Measurements from ENCODE around the gene CFAP126.
A peak's percentile ranks its signal among the peaks of the same experiment; 100 is the strongest.
"Not testable (repeated sequence)": the region's sequence is repeated elsewhere in the genome, so short reads cannot be mapped to it uniquely, and the experiment has no call there.

CFAP126 gene, protein sequence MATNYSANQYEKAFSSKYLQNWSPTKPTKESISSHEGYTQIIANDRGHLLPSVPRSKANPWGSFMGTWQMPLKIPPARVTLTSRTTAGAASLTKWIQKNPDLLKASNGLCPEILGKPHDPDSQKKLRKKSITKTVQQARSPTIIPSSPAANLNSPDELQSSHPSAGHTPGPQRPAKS

DNA sequence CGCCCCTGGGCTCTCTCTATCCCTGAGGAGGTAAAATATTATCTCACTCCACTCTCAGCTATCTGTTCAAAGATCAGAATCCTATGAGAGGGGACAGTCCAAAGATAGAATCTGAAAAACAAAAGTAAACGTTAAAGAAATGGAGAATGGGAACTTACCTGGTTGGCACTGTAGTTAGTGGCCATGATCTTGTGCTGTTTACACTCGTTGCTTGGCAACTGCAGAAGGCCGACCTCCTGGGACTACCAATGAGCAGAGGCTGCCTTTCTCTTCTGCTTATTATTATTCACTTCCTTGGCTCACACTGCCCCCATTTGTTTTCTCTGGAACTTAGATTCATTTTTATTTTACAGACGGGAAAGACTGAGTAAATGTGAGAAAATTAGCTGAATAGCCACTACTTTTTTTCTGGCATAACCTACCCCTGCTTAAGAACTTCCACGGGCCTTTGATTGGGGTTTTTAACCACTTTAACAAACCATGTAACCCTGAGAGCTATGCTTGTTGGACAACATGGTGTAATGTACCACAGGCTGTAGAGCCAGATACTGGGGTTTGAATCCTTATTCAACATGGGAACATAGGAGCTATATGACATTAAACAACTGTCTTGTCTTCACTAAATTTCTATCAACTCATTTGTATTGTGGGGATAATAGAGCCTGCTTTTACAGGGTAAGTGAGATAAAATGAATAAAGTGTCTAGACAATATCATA, at the start of gene CFAP126:
CFAP126 (minus strand) TSS at position 193 of the 717 bp plus-strand sequence; CDS start at position 185, 8 bp downstream.
- H3K4me3 Mint-ChIP-seq = no peak within 1 kb of the TSS
- H3K4me1 Mint-ChIP-seq (ENCODE audit: low read depth) = peaks cover 10% of the 10 kb centered on the region
- H3K9me3 Mint-ChIP-seq = no peaks in the 10 kb centered on the region
- peaks cover 23% of the 10 kb centered on the region for H3K36me3 Mint-ChIP-seq (ENCODE audit: low read depth)
- H3K27ac Mint-ChIP-seq = peak within 1 kb of the TSS; percentile 46
- H3K27me3 Mint-ChIP-seq (ENCODE audit: low read depth) = no peaks in the 10 kb centered on the region

DNA sequence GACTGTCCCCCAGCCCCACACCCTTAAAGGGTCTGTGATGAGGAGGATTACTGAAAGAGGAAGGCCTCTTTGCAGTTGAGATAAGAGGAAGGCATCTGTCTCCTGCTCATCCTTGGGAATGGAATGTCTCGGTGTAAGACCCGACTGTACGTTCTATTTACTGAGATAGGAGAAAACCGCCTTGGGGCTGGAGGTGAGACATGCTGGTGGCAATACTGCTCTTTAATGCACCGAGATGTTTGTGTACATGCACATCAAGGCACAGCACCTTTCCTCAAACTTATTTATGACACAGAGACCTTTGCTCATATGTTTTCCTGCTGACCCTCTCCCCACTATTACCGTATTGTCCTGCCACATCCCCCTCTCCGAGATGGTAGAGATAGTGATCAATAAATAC, 45.4 kb upstream of the CFAP126 start:
- H3K27me3 Mint-ChIP-seq (ENCODE audit: low read depth); H3K36me3 Mint-ChIP-seq (ENCODE audit: low read depth); H3K4me3 Mint-ChIP-seq; H3K9me3 Mint-ChIP-seq; H3K27ac Mint-ChIP-seq: not testable (repeated sequence)
- H3K4me1 Mint-ChIP-seq (ENCODE audit: low read depth) = peaks cover 20% of the 10 kb centered on the region

DNA sequence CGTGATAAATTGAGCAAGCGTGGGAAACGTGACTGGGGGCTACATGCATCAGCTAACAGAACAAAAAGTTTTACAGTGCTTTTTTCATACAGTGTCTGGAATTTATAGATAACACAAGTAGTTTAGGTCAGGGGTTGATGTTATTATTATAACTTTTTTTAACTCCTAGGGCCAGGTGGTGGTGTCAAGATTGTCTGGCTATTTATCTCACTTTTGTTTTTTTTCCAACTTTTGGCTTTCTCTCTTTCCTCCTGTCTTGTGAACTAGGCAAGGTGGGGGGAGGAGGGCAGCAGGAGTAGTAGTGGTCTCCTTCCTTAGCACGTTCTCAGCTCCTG, 42.9 kb upstream of the CFAP126 start:
- Mint-ChIP-seq H3K4me1 (ENCODE audit: low read depth) (peaks cover 20% of the 10 kb centered on the region), H3K27ac (peak overlapping the region; percentile 77)
- H3K4me3 Mint-ChIP-seq; H3K9me3 Mint-ChIP-seq; H3K36me3 Mint-ChIP-seq (ENCODE audit: low read depth); H3K27me3 Mint-ChIP-seq (ENCODE audit: low read depth): not testable (repeated sequence)

GRCh38 chr1:161409848-161410635, 42.4 kb upstream of the CFAP126 start:
- Mint-ChIP-seq H3K27ac (peak overlapping the region; percentile 77), H3K4me3 (peak overlapping the region; percentile 59), H3K4me1 (ENCODE audit: low read depth) (peaks cover 22% of the 10 kb centered on the region)
- H3K9me3 Mint-ChIP-seq; H3K36me3 Mint-ChIP-seq (ENCODE audit: low read depth); H3K27me3 Mint-ChIP-seq (ENCODE audit: low read depth): not testable (repeated sequence)

GRCh38 chr1:161408429-161409052, 40.9 kb upstream of the CFAP126 start:
- H3K27ac Mint-ChIP-seq = no peak overlapping the region
- no peak overlapping the region for H3K4me3 Mint-ChIP-seq
- H3K4me1 Mint-ChIP-seq (ENCODE audit: low read depth) = peaks cover 31% of the 10 kb centered on the region
- peaks cover 15% of the 10 kb centered on the region for H3K27me3 Mint-ChIP-seq (ENCODE audit: low read depth)
- H3K9me3 Mint-ChIP-seq = no peaks in the 10 kb centered on the region
- H3K36me3 Mint-ChIP-seq (ENCODE audit: low read depth) = peaks cover 12% of the 10 kb centered on the region

GRCh38 chr1:161407451-161407985, 39.8 kb upstream of the CFAP126 start:
- Mint-ChIP-seq H3K27ac (no peak overlapping the region), H3K4me1 (ENCODE audit: low read depth) (peaks cover 34% of the 10 kb centered on the region), H3K4me3 (no peak overlapping the region)

DNA sequence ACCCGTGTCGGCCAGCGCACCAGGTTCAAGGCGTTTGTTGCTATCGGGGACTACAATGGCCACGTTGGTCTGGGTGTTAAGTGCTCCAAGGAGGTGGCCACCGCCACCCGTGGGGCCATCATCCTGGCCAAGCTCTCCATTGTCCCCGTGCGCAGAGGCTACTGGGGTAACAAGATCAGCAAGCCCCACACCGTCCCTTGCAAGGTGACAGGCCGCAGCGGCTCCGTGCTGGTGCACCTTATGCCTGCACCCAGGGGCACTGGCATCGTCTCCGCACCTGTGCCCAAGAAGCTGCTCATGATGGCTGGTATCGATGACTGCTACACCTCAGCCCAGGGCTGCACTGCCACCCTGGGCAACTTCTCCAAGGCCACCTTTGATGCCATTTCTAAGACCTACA, 38.9 kb upstream of the CFAP126 start:
- Mint-ChIP-seq H3K36me3 (ENCODE audit: low read depth) (peaks cover 14% of the 10 kb centered on the region), H3K27me3 (ENCODE audit: low read depth) (peaks cover 15% of the 10 kb centered on the region), H3K4me1 (ENCODE audit: low read depth) (peaks cover 34% of the 10 kb centered on the region)
- not testable (repeated sequence) for H3K27ac Mint-ChIP-seq, H3K4me3 Mint-ChIP-seq, H3K9me3 Mint-ChIP-seq

More at GRCh38 chr1:161407451-161407985, 39.8 kb upstream of the CFAP126 start:
- H3K36me3 Mint-ChIP-seq (ENCODE audit: low read depth) = peaks cover 12% of the 10 kb centered on the region
- no peaks in the 10 kb centered on the region for H3K9me3 Mint-ChIP-seq
- peaks cover 15% of the 10 kb centered on the region for H3K27me3 Mint-ChIP-seq (ENCODE audit: low read depth)

GRCh38 chr1:161404051-161404597, 36.4 kb upstream of the CFAP126 start:
- Mint-ChIP-seq H3K4me3 (no peak overlapping the region), H3K4me1 (ENCODE audit: low read depth) (peaks cover 35% of the 10 kb centered on the region), H3K9me3 (peaks cover 7% of the 10 kb centered on the region), H3K36me3 (ENCODE audit: low read depth) (peaks cover 25% of the 10 kb centered on the region), H3K27ac (no peak overlapping the region), H3K27me3 (ENCODE audit: low read depth) (peaks cover 19% of the 10 kb centered on the region)

DNA sequence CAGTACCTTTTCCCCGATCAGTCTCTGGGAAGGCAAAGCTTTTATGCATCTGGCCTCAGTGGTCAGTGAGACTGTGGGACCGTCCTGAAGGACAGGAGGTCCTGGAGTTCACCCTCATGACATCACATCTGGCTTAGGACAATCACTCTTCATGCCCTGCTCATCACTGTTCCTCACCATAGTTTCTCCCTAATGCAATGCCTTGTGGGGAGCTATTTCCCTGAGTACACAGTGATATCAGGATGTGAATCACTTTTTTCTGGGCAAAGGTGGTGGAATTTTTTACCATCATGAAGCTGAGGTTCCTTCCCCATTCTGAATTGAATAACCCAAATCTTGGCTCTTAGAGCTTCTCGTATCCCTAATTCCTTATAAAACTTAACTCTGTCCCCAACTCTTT, 34.8 kb upstream of the CFAP126 start:
- Mint-ChIP-seq H3K27me3 (ENCODE audit: low read depth) (peaks cover 19% of the 10 kb centered on the region), H3K4me1 (ENCODE audit: low read depth) (peaks cover 40% of the 10 kb centered on the region), H3K27ac (no peak overlapping the region), H3K36me3 (ENCODE audit: low read depth) (peaks cover 28% of the 10 kb centered on the region), H3K9me3 (peaks cover 7% of the 10 kb centered on the region), H3K4me3 (no peak overlapping the region)

GRCh38 chr1:161399257-161399998, 31.8 kb upstream of the CFAP126 start:
- Mint-ChIP-seq H3K4me3 (peak overlapping the region; percentile 95), H3K27ac (peak overlapping the region; percentile 97), H3K4me1 (ENCODE audit: low read depth) (peaks cover 36% of the 10 kb centered on the region), H3K9me3 (peaks cover 7% of the 10 kb centered on the region), H3K27me3 (ENCODE audit: low read depth) (peaks cover 13% of the 10 kb centered on the region), H3K36me3 (ENCODE audit: low read depth) (peaks cover 24% of the 10 kb centered on the region)

GRCh38 chr1:161398900-161399256, 31.2 kb upstream of the CFAP126 start:
- H3K27ac Mint-ChIP-seq = peak overlapping the region; percentile 97
- H3K4me1 Mint-ChIP-seq (ENCODE audit: low read depth) = peaks cover 32% of the 10 kb centered on the region
- peaks cover 24% of the 10 kb centered on the region for H3K36me3 Mint-ChIP-seq (ENCODE audit: low read depth)
- H3K4me3 Mint-ChIP-seq = peak overlapping the region; percentile 95
- H3K27me3 Mint-ChIP-seq (ENCODE audit: low read depth) = peaks cover 7% of the 10 kb centered on the region
- peaks cover 7% of the 10 kb centered on the region for H3K9me3 Mint-ChIP-seq

DNA sequence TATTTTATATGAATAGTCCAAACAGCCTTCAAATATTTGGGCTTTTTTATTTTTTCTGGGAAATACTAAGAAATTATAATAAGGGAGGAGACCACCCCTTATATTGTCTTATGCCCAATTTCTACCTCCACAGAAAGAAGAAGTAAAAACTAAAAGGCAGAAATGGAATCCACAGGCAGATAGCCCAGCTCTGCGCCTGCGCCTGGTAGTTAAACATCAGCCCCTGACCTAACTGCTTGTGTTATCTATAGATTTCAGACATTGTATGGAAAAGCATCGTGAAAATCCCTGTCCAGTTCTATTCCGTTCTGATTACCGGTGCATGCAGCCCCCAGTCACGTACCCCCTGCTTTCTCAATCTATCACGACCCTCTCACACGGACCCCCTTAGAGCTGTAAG, 29.4 kb upstream of the CFAP126 start:
- not testable (repeated sequence) for H3K9me3 Mint-ChIP-seq; H3K27me3 Mint-ChIP-seq (ENCODE audit: low read depth); H3K4me3 Mint-ChIP-seq; H3K27ac Mint-ChIP-seq
- peaks cover 28% of the 10 kb centered on the region for H3K4me1 Mint-ChIP-seq (ENCODE audit: low read depth)
- peaks cover 24% of the 10 kb centered on the region for H3K36me3 Mint-ChIP-seq (ENCODE audit: low read depth)

DNA sequence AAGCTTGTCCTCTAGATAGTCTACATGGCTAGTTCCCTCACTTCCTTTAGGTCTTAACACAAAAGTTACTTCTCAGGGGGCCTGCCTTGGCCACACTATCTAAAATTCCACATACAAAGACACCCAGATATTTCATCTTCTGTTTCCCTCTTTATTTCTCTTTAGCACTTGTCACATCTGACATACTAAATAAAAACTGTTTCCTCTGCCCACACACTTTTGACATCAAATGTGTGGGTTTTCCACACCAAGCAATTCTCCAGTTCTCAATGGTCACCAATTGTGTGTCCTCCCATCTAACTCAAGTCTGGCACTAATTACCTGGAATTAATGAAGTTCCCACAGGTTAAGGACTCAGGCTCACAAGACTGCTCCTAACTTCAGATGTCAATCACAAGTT, 25.5 kb upstream of the CFAP126 start:
- Mint-ChIP-seq H3K27ac (no peak overlapping the region), H3K9me3 (no peaks in the 10 kb centered on the region), H3K36me3 (ENCODE audit: low read depth) (no peaks in the 10 kb centered on the region), H3K27me3 (ENCODE audit: low read depth) (no peaks in the 10 kb centered on the region), H3K4me1 (ENCODE audit: low read depth) (peaks cover 24% of the 10 kb centered on the region), H3K4me3 (no peak overlapping the region)

- Mint-ChIP-seq H3K9me3 (no peaks in the 10 kb centered on the region), H3K27me3 (ENCODE audit: low read depth) (no peaks in the 10 kb centered on the region), H3K4me1 (ENCODE audit: low read depth) (peaks cover 34% of the 10 kb centered on the region), H3K36me3 (ENCODE audit: low read depth) (no peaks in the 10 kb centered on the region), H3K4me3 (peak overlapping the region; percentile 34), H3K27ac (peak overlapping the region; percentile 41)
These were observed 23.9 kb upstream of the CFAP126 start for GRCh38 chr1:161391611-161392010.
